Activated naive CD8-positive, alpha-beta T cell treated with anti-CD3 and anti-CD28 coated beads for 36 hours (primary cell): ENCODE results near the gene PRKN. TPM values are rescaled to one million over a fixed set of nuclear protein-coding genes. Genes with fewer than 3 reads are reported as not detected.

Experiments used
- DNase-seq: peaks from one replicate; pipeline ENCODE4 v3.0.0; 2021
- H3K27ac Mint-ChIP-seq: one replicate; pipeline ENCODE4 v1.8.0; 2022; ENCODE audit warnings: mild to moderate bottlenecking, moderate library complexity, mixed read lengths
- H3K27me3 Mint-ChIP-seq: one replicate; pipeline ENCODE4 v1.8.0; 2022; ENCODE audit warnings: mild to moderate bottlenecking, mixed read lengths
- H3K36me3 Mint-ChIP-seq: one replicate; pipeline ENCODE4 v1.8.0; 2021; ENCODE audit warnings: mild to moderate bottlenecking, mixed read lengths
- H3K4me1 Mint-ChIP-seq: one replicate; pipeline ENCODE4 v1.8.0; 2021; ENCODE audit warnings: mixed read lengths
- H3K4me3 Mint-ChIP-seq: one replicate; pipeline ENCODE4 v1.8.0; 2022; ENCODE audit warnings: mild to moderate bottlenecking, moderate library complexity, mixed read lengths
- H3K9me3 Mint-ChIP-seq: one replicate; pipeline ENCODE4 v1.8.0; 2022; ENCODE audit warnings: mixed read lengths
- total RNA-seq, 2 experiments: library from RNA; stranded (reverse); gene quantifications; one replicate each; pipeline ENCODE4 v1.2.3, GENCODE V29; 2021

PRKN gene
- total RNA-seq, 2 experiments from 2014 or later = 0.26 to 0.52 TPM

GRCh38 chr6:161436106-161436876 lies 1291.3 kb downstream of the PRKN start:
- Mint-ChIP-seq H3K4me1 (no peaks in the 10 kb centered on the region), H3K27ac (no peak overlapping the region), H3K36me3 (no peaks in the 10 kb centered on the region), H3K27me3 (no peaks in the 10 kb centered on the region), H3K9me3 (no peaks in the 10 kb centered on the region), H3K4me3 (no peak overlapping the region)
- DNase-seq = no peak

- no peaks in the 10 kb centered on the region for H3K9me3 Mint-ChIP-seq
- no peak overlapping the region for H3K27ac Mint-ChIP-seq
- no peaks in the 10 kb centered on the region for H3K4me1 Mint-ChIP-seq
- no peaks in the 10 kb centered on the region for H3K36me3 Mint-ChIP-seq
- H3K4me3 Mint-ChIP-seq = no peak overlapping the region
- DNase-seq = no peak
- H3K27me3 Mint-ChIP-seq = no peaks in the 10 kb centered on the region
These were observed 1291.9 kb downstream of the PRKN start for GRCh38 chr6:161435748-161436070.

- Mint-ChIP-seq H3K4me3 (no peak overlapping the region), H3K4me1 (no peaks in the 10 kb centered on the region), H3K27ac (no peak overlapping the region), H3K36me3 (no peaks in the 10 kb centered on the region), H3K9me3 (no peaks in the 10 kb centered on the region), H3K27me3 (no peaks in the 10 kb centered on the region)
- no peak for DNase-seq
These were observed 1292.4 kb downstream of the PRKN start for GRCh38 chr6:161434921-161435747.

- Mint-ChIP-seq H3K4me3 (no peak overlapping the region), H3K4me1 (no peaks in the 10 kb centered on the region), H3K36me3 (no peaks in the 10 kb centered on the region), H3K27ac (no peak overlapping the region), H3K27me3 (no peaks in the 10 kb centered on the region), H3K9me3 (no peaks in the 10 kb centered on the region)
- no peak for DNase-seq
These were observed 1293.2 kb downstream of the PRKN start for GRCh38 chr6:161434350-161434749.

- no peaks in the 10 kb centered on the region for H3K36me3 Mint-ChIP-seq
- no peaks in the 10 kb centered on the region for H3K27me3 Mint-ChIP-seq
- H3K4me1 Mint-ChIP-seq = no peaks in the 10 kb centered on the region
- no peak overlapping the region for H3K27ac Mint-ChIP-seq
- H3K4me3 Mint-ChIP-seq = no peak overlapping the region
- no peak for DNase-seq
- no peaks in the 10 kb centered on the region for H3K9me3 Mint-ChIP-seq
These were observed 1295.0 kb downstream of the PRKN start for GRCh38 chr6:161432546-161432945.

GRCh38 chr6:161429921-161430490 lies 1297.6 kb downstream of the PRKN start:
- Mint-ChIP-seq H3K4me3 (no peak overlapping the region), H3K27me3 (no peaks in the 10 kb centered on the region), H3K9me3 (no peaks in the 10 kb centered on the region), H3K36me3 (no peaks in the 10 kb centered on the region), H3K27ac (no peak overlapping the region), H3K4me1 (no peaks in the 10 kb centered on the region)
- DNase-seq = no peak

GRCh38 chr6:161424421-161424820 lies 1303.1 kb downstream of the PRKN start:
- Mint-ChIP-seq H3K27ac (no peak overlapping the region), H3K4me3 (no peak overlapping the region), H3K9me3 (no peaks in the 10 kb centered on the region), H3K27me3 (peaks cover 4% of the 10 kb centered on the region), H3K36me3 (no peaks in the 10 kb centered on the region), H3K4me1 (no peaks in the 10 kb centered on the region)
- DNase-seq = no peak

- no peaks in the 10 kb centered on the region for H3K4me1 Mint-ChIP-seq
- no peaks in the 10 kb centered on the region for H3K36me3 Mint-ChIP-seq
- no peak overlapping the region for H3K27ac Mint-ChIP-seq
- H3K27me3 Mint-ChIP-seq = peaks cover 6% of the 10 kb centered on the region
- H3K9me3 Mint-ChIP-seq = no peaks in the 10 kb centered on the region
- no peak overlapping the region for H3K4me3 Mint-ChIP-seq
- no peak for DNase-seq
These were observed 1304.6 kb downstream of the PRKN start for GRCh38 chr6:161422710-161423680.

GRCh38 chr6:161418463-161418945 lies 1309.1 kb downstream of the PRKN start:
- H3K27ac Mint-ChIP-seq = no peak overlapping the region
- H3K27me3 Mint-ChIP-seq = peaks cover 15% of the 10 kb centered on the region
- H3K4me3 Mint-ChIP-seq = no peak overlapping the region
- no peaks in the 10 kb centered on the region for H3K9me3 Mint-ChIP-seq
- no peak for DNase-seq
- no peaks in the 10 kb centered on the region for H3K36me3 Mint-ChIP-seq
- no peaks in the 10 kb centered on the region for H3K4me1 Mint-ChIP-seq

- H3K27me3 Mint-ChIP-seq = peaks cover 15% of the 10 kb centered on the region
These were observed 1309.7 kb downstream of the PRKN start for GRCh38 chr6:161417717-161418462.

GRCh38 chr6:161415302-161415855 lies 1312.2 kb downstream of the PRKN start:
- no peaks in the 10 kb centered on the region for H3K36me3 Mint-ChIP-seq
- no peaks in the 10 kb centered on the region for H3K4me1 Mint-ChIP-seq
- H3K27me3 Mint-ChIP-seq = peaks cover 15% of the 10 kb centered on the region
- no peak overlapping the region for H3K27ac Mint-ChIP-seq
- DNase-seq = no peak
- H3K4me3 Mint-ChIP-seq = no peak overlapping the region
- H3K9me3 Mint-ChIP-seq = no peaks in the 10 kb centered on the region

More at GRCh38 chr6:161417717-161418462, 1309.7 kb downstream of the PRKN start:
- Mint-ChIP-seq H3K36me3 (no peaks in the 10 kb centered on the region), H3K4me3 (no peak overlapping the region), H3K9me3 (no peaks in the 10 kb centered on the region), H3K4me1 (no peaks in the 10 kb centered on the region), H3K27ac (no peak overlapping the region)
- DNase-seq = no peak

GRCh38 chr6:161414707-161415106 lies 1312.9 kb downstream of the PRKN start:
- Mint-ChIP-seq H3K36me3 (no peaks in the 10 kb centered on the region), H3K4me1 (no peaks in the 10 kb centered on the region), H3K27me3 (peaks cover 14% of the 10 kb centered on the region), H3K4me3 (no peak overlapping the region), H3K27ac (no peak overlapping the region), H3K9me3 (no peaks in the 10 kb centered on the region)
- no peak for DNase-seq

- Mint-ChIP-seq H3K27ac (no peak overlapping the region), H3K9me3 (no peaks in the 10 kb centered on the region), H3K27me3 (peaks cover 9% of the 10 kb centered on the region), H3K4me1 (no peaks in the 10 kb centered on the region), H3K4me3 (no peak overlapping the region), H3K36me3 (no peaks in the 10 kb centered on the region)
- DNase-seq = no peak
These were observed 1313.4 kb downstream of the PRKN start for GRCh38 chr6:161414180-161414579.

GRCh38 chr6:161413355-161413771 lies 1314.2 kb downstream of the PRKN start:
- no peaks in the 10 kb centered on the region for H3K36me3 Mint-ChIP-seq
- peaks cover 9% of the 10 kb centered on the region for H3K27me3 Mint-ChIP-seq
- no peak overlapping the region for H3K4me3 Mint-ChIP-seq
- no peaks in the 10 kb centered on the region for H3K9me3 Mint-ChIP-seq
- no peak overlapping the region for H3K27ac Mint-ChIP-seq
- no peaks in the 10 kb centered on the region for H3K4me1 Mint-ChIP-seq
- DNase-seq = no peak
